Middle frontal gyrus (tissue), 1 donor: Measurements from ENCODE around the gene XIRP1.
"Not testable (repeated sequence)": the region's sequence is repeated elsewhere in the genome, so short reads cannot be mapped to it uniquely, and the experiment has no call there.

ENCODE experiments used
- DNase-seq: peaks from one replicate; pipeline ENCODE4 v3.0.0-alpha.2; 2015; ENCODE audit warnings: low spot score; ENCODE audit errors: extremely low spot score

Gene XIRP1

DNA sequence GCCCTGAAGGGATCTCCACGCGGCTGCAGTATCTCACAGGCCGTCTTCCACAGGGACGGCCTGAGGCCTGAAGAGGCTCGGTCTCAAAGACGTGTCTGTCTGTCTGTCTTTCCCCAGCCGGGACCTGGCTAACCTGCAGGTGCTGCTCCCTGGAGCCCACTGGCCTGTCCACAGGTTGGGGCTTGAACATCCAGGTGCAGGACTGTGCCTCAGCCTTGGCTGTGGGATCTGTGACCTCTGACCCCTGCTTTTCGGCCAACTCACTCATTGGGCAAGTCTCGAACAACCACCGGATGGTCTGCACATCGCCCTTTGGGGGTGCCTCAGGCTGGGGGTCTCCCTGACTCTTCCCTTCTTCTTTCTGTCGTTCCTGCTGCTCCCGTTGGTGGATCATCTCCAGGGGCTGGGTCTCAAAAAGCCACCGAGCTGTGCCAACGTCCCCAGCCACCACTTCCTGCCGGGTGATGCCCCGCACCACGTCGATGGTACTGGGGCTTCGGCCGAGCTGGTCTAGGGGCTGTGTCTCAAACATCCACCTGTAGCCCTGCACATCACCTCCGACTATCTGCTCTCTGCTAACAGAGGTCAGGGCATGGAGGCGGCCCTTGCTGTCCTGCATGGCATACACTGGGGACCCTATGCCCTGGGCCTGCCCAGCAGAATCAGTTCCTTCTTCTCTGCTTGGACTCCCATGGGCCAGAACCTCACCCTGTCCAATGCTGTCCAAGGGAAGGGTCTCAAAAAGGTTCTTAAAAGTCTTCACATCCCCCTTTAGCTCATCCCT lies 4.8 kb downstream of the XIRP1 start:
- DNase-seq, result no peak

DNA sequence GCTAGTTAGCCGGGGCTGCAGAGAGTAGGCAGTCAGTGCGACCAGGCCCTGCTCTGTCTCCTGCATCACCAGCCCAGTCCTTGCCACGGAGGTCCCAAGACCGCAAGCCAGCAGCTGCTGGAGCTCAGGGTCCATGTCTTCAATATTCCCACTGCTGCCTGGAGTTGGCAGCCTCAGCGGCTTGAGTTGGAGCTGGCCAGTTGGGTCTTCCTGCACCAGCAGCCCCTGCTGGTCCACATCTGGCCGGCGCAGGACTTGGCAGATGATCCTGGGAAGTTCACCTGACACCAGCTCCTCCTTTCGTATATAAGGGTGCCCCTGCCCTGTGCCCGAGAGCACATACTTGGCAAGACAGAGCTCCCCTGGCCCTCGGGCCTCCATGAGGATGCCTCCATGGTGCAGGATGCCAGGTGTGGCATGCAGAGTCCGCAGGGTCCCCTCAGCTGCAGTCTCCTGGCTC lies 5.7 kb downstream of the XIRP1 start:
- DNase-seq, result no peak

- DNase-seq, result no peak
Observed at GRCh38 chr3:39185959-39186691, 6.3 kb downstream of the XIRP1 start.

- DNase-seq, result no peak
Observed at GRCh38 chr3:39185326-39185958, 7.0 kb downstream of the XIRP1 start.

DNA sequence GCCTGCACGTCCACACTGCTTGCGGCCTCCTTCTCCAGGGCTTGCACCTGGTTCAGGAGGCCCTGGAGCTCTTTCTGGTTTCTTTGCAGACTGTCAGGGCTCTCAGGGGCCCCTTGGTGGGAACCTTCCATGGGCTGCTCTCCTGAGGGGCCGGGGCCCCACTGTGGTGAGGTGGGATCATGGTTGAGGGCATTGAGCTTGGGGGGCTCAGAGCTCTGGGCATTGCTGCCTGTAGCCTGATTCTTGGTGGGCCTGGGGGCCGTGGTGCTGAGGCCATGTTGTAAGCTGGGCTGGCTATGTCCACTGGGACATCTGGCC lies 7.5 kb downstream of the XIRP1 start:
- no peak for DNase-seq

DNA sequence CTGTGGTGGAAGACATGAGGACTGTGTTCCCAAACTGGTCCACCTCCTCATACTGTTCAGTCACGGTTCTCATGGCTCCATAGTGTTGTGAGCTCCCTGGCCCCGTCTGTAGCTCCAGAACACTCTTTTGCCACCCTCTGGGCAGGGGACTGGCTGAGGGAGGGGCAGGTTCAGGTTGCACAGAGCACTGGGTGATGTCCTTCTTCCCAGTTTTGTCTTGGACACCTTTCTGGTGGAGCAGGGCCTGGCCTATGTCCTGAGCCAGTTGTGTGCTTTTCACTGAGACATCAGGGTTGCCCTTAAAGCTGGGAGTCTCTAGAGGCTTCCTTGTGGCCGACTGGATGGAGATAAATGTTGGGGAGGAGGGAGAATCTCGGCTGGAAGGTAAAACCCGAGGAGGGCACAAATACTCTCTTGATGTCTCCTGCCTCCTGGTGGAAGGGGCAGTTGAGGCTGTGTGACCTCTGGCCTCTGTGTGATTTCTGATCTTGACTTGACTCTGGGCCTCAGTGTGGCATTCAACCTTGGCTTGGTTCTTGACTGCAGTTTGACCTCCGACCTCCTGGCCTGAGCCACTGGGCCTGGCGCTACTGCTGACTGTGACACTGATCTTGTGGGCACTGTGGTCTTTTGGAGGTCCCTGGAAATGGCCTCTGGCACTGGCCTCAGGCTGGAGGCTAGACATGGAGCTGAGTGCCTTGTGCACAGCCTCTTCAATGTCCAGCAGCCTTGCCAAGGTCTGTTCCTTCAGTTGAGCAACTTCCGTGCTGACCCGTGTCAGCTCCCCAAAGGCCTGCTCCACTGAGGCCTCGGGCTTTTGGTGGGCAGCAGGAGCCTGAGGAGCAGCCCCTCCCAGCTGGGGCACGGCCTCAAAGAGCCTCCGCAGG lies 8.1 kb downstream of the XIRP1 start:
- DNase-seq, result no peak

DNA sequence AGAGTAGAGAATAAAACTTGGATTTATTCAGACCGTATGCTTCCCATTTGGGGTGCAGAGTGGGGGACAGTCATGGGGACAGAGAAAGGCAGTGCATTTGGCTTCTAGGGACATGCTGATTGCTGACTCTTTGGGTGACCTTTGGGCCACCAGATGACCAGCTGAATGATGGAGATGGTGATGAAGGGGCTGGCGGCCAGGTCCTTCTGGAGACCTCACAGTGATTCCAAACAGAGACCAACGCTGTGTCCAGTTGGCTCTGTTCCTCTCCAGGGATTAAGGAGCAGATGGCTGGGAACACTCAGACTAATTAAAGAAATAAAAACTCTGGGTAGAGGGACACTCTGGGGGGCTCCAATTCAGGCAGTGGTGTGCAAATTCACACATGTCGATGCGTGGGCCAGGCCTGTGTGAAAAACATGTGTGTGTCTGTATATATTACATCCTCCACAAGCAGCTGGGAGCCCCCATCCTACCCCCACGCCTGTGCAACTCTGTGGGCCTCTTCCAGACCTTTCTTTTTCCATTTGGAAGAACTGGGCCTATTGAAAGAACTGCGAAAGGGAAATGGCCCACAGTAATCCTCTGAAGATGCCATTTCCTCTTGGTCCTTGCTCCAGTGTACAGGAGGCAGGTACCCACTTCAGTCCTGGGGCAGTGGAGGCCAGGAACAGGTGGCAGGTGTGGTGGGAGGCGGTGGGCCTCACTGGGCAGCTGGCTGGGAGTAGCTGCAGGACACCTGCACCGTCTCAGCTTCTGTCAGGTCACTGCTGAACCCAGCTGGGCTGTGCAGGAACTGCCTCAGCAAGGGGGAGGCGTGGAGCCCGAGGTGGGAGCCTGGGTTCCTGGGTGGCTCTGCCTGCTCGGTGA lies 8.9 kb downstream of the XIRP1 start:
- no peak for DNase-seq

DNA sequence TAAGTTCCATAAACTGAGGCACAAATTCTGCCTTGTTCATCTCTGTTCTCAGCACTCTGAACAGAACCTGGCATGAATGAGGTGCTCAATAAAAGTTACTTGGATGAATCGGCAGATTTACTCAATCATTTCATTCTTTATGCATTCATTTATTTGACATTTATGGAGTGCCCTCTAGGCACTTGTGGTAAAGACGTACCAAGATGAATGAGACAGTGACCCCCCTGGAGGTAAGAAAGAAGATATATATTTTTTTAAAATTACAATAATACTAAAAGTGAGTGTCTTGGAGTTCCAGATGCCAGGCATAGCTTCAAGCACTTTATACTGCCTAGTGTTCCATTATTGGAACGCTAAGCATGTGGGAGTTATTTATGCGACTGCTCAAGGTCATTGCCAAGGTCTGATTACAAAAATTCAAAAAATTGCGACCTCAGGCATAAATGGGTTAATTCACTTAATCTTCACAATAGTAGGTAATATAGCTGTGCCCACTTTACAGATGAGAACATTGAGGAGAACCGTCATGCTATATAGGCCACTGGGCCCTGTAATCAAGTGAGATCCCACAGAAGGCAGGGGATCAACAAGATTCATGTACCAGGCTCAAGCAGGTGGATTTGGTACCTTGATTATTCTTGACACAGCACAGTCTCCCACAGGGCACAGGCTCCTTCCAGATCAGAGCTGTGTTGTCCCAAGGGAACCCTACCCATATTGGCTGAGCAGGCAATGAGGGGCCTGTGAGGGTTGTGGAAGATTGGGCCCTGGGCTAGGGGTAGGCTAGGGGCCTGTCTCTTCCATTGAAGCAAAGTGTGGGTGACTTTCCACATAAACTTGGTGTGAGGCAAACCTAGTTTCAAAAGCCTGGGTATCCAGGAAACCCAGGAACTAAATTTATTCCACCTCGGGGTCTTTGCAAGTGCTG lies 10.7 kb downstream of the XIRP1 start:
- DNase-seq, result no peak

GRCh38 chr3:39180546-39181346 lies 11.6 kb downstream of the XIRP1 start:
- DNase-seq, result peak; percentile 27

DNA sequence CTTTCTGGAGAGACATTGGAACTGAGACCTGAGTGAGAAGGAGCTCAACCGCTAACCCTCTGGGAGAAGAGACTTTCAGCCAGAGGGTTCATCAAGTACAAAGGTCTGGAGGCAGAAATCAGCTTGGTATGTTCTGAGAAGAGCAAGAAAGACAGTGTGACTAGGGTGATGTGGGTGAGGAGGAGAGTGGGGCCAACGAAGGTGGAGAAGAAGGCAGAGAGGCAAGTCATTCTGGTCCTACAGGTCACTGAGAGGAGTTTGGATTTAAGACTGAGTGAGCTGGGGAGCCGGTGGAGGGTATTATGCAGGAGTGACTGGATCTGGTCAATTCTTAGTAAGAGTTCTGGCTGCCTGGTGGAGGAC lies 12.2 kb downstream of the XIRP1 start:
- DNase-seq, result no peak

DNA sequence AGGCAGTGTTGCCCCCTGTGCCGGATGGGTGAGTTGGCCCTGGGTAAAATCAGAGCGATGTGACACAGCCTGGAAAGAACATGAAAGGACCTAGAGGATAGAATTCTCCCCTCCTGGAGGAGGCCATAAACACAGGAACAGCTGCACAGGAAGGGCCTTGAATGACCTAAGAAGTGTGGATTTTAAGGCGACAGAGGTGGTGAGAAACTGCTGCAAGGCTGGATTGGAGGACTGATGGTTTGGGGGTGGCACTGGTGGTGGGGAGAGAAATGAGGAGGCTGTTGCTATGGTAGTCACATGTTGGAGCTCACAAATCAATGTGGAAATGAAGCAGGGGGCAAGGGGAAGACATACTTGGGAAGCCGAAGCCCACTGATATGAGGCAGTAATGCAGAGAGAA lies 13.8 kb downstream of the XIRP1 start:
- no peak for DNase-seq

DNA sequence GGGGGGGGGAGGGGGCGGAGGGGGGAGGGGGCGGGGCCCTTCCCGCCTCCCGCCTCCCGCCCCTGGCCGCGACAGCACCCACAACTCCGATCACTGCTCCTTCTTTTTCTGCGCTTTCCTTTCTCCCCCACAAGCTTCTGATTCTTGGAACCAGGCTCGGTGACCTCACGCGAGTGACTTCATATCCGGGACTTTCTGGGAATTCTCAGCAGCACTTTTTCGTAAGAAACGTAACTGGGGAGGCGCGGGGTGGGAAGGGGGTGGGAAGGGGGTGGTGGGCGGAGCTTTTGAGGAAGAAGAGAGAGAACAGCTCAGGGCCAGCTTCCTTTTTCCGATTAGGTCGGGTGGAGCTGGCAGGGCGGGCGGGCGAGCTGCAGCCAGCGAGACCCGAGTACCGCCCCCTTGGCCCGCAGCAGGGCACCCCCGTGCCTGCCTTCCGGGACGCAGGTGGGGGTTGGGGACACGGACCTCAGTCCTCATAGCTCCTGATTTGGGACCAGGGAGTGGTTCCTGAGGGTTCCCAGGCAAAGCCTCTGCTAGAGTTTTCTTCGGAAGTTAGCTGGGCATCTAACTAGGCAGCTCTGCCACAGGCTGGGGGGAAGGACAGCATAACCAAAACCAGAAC lies 14.6 kb downstream of the XIRP1 start:
- peak; percentile 62 for DNase-seq

GRCh38 chr3:39176025-39176714 lies 16.2 kb downstream of the XIRP1 start:
- no peak for DNase-seq

DNA sequence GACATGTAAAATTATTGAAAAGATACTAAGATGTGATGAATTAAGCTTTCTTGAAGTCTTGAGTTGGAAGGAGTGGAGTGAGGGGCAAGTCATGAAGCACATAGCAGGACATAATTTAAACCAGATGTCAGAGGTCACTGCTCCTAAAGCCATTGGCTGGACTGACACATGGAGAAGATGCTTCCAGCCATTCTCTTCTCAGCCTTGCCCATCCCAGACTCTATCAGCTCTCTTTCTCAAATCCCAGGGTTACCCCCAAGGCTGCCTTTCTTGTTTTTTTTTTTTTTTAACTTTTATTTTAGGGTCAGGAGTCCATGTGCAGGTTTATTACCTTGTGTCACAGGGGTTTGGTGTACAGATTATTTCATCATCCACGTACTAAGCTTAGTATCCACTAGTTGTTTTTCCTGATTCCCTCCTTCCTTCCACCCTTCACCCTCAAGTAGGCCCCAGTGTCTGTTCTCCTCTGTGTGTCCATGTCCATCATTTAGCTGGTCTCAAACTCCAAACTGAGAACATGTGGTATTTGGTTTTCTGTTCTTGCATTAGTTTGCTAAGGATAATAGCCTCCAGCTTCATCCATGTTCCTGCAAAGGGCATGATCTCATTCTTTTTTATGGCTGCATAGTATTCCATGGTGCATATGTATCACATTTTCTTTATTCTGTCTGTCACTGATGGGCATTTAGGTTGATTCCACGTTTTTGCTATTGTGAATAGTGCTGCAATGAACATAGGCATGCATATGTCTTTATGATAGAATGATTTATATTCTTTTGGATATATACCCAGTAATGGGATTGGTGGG lies 18.9 kb downstream of the XIRP1 start:
- DNase-seq, result no peak

- no peak for DNase-seq
Observed at GRCh38 chr3:39171860-39172259, 20.5 kb downstream of the XIRP1 start.

DNA sequence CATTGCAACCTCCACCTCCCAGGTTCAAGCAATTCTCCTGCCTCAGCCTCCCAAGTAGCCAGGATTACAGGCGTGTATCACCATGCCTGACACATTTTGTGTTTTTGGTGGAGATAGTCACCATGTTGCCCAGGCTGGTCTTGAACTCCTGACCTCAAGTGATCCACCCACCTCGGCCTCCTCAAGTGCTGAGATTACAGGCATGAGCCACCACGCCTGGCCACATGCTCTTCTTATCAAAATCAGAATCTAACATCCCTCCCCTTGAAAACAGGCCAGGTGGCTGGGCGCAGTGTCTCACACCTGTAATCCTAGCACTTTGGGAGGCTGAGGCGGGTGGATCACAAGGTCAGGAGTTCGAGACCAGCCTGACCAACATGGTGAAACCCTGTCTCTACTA lies 21.5 kb downstream of the XIRP1 start:
- DNase-seq, result not testable (repeated sequence)

DNA sequence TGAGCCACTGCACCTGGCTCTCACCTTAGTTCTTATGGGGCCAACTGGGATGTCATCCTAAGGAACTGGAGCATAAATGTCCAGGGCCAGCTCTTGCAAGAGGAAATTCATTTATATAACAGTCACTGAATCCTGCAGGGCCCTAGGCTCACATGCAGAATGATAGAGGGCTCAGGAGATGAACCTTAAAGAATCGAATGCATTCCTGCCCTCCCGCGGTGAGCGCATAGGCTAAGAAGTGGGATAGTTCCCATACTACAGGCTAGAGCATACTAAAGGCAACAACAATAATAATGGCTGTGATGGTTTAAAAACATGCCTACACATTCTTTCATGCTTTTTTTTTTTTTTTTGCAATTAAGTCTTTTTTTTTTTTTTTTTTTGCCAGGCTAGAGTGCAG lies 21.9 kb downstream of the XIRP1 start:
- DNase-seq, result no peak
